RCC 7860 (cell line): ENCODE measurements around the gene LAMA2.

ENCODE experiments used
- DNase-seq: peaks from one replicate; pipeline ENCODE4 v3.0.0-alpha.2; 2015; ENCODE audit warnings: low spot score
- FAIRE-seq: peaks from 2 replicates; lab custom pipeline; 2012; peaks lifted over from hg19 to GRCh38; lab: Jason Lieb, UNC

LAMA2 gene

DNA sequence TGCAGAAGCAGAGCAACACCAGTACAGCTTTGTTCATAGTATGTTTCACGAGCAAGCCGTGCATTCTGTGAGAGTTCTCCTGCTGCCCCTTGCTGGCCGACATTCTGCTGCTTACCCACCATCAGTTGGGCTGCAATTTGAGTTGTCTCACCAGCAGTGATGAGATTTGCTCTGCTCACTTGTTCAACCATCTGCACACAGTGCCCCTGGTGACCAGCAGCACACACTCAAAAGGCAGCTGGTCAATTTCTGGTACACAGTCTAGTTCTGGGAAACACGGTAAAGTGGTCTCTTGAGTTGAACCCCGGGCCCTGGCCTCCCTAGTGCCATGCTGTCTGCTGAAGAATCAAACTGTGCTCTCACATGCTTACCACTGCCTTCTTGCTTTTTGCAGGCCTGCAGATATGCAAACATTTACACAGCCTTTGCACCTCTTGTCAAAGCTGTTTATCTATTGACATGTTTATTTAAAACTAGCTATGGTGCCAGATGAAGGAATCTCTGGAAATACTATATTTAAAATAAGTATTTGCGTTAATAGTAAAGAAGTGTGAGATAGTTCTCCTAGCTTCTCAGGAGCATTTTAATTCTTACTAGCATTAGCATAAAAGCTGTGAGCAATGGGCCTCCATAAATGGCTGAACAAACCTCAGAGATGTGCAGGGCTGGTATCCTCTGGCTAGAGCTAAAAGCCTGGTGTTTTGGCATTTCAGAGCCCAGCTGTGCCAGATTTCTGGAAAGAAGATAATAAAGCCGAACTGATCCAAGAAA, 592.7 kb downstream of the LAMA2 start:
- DNase-seq: no peak
- FAIRE-seq: no peak

DNA sequence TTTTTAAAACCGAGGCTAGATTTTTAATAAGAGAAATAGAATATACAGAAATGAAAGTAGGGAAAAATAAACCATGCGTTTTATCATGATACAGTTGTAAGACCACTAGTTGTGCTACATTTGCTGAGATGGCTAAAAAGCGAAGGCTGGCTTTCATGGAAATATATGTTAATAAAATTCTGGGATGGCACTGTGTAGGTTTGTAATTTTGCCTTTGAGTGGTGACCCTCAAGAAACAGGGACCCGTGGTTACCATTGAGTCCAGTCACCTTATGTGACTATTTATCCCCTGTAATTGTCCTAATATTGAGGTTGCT, 593.3 kb downstream of the LAMA2 start:
- no peak for FAIRE-seq
- DNase-seq: no peak

DNA sequence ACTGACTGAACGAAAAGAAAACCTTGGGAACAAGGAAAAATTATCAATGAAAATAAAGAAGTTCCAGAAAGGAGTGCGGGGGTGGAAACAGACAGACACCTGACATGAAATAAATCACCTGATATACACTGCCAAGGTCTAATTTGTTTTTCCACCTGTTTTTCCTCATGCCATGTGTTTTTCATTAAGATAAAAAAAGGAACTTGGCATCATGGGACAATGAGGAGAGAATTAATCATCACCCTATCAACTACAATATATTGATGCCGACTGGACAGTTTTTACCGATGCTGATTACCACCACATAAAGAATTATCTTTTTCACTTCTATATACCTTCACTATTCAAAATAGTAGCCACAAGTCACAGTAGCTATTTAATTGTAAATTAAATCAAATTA, 593.9 kb downstream of the LAMA2 start:
- DNase-seq (no peak), FAIRE-seq (no peak)

- FAIRE-seq (no peak), DNase-seq (no peak)
Observed at GRCh38 chr6:129478379-129478778, 595.4 kb downstream of the LAMA2 start.

DNA sequence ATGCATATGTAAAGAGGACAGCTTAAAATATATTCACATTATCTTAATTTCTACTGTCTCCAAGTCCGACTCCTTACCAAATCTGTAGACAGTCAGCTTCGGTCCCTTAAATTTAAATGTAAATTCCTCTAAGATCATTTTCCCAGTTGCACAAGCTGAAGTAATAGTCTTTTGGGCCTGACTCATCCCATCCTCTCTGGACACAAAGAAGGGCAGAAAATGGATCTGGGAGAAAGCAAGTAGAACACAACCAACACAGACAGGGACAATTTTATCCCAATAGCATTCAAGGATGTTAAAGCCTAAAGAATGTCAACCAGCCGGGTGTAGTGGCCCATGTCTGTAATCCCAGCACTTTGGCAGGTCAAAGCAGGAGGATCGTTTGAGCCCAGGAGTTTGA, 598.8 kb downstream of the LAMA2 start:
- FAIRE-seq (no peak), DNase-seq (no peak)

GRCh38 chr6:129485746-129486145, 602.8 kb downstream of the LAMA2 start:
- DNase-seq (no peak), FAIRE-seq (no peak)

DNA sequence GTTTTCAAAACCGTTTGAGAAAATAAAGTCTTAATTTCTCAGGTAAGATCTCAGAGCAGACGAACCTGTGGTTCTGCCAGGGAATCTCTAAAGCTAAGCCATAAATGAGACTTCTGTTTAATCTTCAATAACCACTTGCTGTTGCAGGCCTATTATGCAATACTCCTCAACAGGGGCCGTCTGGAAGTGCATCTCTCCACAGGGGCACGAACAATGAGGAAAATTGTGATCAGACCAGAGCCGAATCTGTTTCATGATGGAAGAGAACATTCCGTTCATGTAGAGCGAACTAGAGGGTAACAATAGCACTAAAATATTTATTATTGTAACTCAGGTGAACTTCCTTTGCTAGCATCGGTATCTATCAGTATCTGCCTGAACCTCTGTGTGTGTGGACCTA, 603.4 kb downstream of the LAMA2 start:
- DNase-seq (no peak), FAIRE-seq (no peak)

- no peak for FAIRE-seq
- DNase-seq: no peak
Observed at GRCh38 chr6:129488313-129488712, 605.4 kb downstream of the LAMA2 start.

DNA sequence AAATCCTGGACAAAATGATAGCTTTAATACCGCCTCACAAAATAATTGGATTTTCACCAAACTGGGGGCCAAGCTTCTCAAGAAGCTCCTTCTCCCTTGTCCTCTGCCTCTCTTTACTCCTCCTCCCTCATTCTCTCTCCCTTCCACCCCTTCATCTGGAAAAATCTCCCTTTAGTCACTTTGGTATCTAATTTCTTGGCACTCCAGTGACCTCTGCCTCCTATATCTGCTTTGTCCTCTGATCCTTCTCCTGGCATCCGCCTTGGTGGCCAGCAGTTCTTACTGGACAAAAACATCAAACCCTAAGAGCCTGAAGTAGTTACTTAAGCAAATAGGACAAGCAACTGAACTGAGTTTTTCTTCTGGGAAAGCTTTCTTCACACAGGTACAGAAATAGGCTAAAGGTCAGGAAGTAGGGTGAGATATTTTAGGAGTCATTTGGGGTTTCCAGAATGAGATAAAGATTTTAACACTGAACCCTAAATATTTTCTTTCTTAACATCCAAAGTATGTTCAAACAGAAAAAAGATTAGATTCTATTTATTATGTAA, 606.4 kb downstream of the LAMA2 start:
- DNase-seq: no peak
- no peak for FAIRE-seq

DNA sequence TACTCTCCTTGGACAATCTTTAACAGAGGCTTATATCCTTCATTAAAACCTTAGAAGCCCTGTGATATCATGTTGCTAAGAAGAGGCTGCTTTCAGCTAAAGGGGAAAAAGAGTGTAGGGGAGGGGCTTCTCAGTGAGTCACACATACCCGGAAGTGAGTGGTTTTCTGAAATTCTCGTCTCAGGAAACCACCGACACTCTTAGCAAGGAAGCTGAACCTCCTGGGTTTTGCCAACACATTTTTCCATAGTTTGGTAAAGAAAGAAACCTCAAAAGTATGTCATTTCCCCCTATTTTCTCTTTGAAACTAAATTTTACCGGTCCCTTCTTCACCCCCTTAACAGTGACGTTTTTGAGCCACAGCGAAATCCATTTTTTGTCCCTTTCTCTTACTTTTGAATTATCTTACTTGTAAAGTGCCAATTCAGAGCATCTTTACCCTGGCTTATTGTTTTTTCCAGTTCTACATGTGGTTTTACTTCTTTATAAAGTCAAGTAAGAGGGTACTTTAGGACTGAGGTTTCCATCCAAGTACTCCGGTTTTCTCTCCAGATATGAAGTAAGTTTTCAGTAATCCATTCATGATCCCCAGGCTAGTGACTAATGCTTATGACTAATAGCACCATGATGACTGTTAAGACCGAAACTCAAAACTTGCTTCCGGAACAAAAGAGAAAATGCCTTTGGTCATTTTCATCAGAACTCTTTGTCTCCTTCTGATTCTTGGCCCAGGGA, 607.8 kb downstream of the LAMA2 start:
- FAIRE-seq (peak; percentile 96), DNase-seq (peak; percentile 92)

- DNase-seq (no peak), FAIRE-seq (no peak)
Observed at GRCh38 chr6:129491436-129491835, 608.5 kb downstream of the LAMA2 start.

DNA sequence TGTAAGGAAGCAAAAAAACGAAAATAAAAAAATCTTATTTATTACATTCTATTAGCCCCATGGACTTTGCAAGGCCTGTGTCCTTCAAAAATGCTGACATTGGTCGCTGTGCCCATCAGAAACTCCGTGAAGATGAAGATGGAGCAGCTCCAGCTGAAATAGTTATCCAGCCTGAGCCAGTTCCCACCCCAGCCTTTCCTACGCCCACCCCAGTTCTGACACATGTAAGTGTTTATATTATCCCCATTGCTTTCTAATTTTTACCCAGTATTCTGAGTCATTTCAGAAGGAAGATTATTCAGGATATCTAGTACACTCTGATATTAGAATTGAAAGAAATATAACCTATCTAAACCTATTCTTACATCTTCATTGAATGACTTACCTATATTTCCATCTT, 609.3 kb downstream of the LAMA2 start:
- DNase-seq (no peak), FAIRE-seq (no peak)

GRCh38 chr6:129493354-129493902, 610.5 kb downstream of the LAMA2 start:
- FAIRE-seq (peak; percentile 68), DNase-seq (peak; percentile 36)

- FAIRE-seq (no peak), DNase-seq (no peak)
Observed at GRCh38 chr6:129494099-129494498, 611.2 kb downstream of the LAMA2 start.

GRCh38 chr6:129494586-129494985, 611.6 kb downstream of the LAMA2 start:
- DNase-seq (no peak), FAIRE-seq (no peak)

DNA sequence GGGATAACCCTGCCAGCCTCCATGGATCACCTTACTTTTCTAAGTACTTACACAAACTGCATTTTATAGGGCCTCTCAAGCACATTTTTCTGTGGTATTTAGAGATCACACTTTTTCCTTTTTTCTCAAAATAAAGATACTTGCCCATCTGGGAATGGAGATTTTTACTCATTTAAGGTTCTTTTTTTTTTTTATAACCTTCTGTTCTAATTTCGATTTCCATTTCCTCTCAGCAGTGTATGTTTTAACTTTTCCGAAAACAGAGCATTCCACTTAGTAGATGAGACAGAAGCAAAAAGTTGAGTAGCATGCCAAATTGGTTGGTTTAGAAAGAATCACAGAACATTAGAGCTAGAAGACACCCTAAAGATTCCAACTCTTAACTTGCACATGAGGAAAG, 612.7 kb downstream of the LAMA2 start:
- no peak for DNase-seq

GRCh38 chr6:129497481-129498441, 614.8 kb downstream of the LAMA2 start:
- FAIRE-seq: no peak
- no peak for DNase-seq

More for the DNA sequence above, 612.7 kb downstream of the LAMA2 start:
- no peak for FAIRE-seq

- no peak for FAIRE-seq
- no peak for DNase-seq
Observed at GRCh38 chr6:129498541-129498940, 615.6 kb downstream of the LAMA2 start.

DNA sequence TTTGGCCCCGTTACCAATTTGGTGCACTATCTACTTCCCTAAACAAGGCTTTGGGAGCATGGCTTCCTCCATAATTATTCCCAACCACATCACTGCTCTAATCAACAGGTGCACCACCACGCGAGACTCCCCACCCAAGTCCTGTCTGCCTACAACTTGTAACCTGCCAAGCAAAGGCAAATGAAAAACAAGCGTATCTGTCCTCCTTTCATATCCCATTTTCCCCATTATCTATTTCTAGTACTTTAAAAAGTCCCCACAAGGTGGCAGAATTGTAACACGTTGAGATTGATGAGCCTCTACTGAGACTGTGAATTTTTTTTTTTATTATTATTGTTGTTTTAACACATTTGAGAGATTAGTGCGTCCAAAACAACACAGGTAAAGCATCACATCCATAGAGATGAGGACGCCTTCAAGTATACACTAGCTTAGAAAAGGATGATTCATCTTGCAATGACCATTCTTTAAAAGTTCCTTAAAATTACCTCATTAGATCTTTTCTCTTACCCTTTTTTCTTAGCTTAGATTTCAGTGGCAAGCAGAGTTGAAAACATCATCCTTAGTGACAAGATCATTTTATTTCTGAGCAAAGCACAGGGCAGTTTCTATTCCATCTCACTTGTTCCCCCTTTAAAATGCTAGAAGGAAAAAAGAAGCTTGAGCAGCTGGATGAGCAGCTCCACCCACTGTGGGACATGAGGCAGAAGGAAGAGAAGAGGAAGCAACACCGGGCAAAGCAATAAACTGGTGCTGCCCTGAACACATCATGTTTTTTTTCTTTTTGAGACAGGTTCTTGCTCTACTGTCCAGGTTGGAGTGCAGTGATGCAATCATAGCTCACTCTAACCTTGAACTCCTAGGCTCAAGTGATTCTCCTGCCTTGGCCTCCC, 616.3 kb downstream of the LAMA2 start:
- peak; percentile 29 for DNase-seq

GRCh38 chr6:129499843-129500219, 616.9 kb downstream of the LAMA2 start:
- no peak for DNase-seq
- FAIRE-seq: no peak

More for the DNA sequence above, 616.3 kb downstream of the LAMA2 start:
- peak; percentile 49 for FAIRE-seq
